UCSD-AML1 (cell line): ENCODE measurements around the gene BBX.
"Not testable (repeated sequence)": the region's sequence is repeated elsewhere in the genome, so short reads cannot be mapped to it uniquely, and the experiment has no call there.

Experiments used
- DNase-seq: peaks from one replicate; lab custom pipeline; 2025; ENCODE audit not compliant: unreplicated experiment; lab: John Stamatoyannopoulos, UW

BBX gene

GRCh38 chr3:107542665-107543064 is 19.9 kb downstream of the BBX start:
- DNase-seq, result no peak

GRCh38 chr3:107543666-107544065 is 20.9 kb downstream of the BBX start:
- DNase-seq, result no peak

GRCh38 chr3:107545680-107546120 is 22.9 kb downstream of the BBX start:
- DNase-seq, result no peak

- no peak for DNase-seq
Observed at GRCh38 chr3:107548601-107549000, 25.8 kb downstream of the BBX start.

- DNase-seq, result no peak
Observed at GRCh38 chr3:107555359-107555758, 32.6 kb downstream of the BBX start.

- no peak for DNase-seq
Observed at GRCh38 chr3:107557743-107558142, 35.0 kb downstream of the BBX start.

- DNase-seq, result no peak
Observed at GRCh38 chr3:107560166-107560565, 37.4 kb downstream of the BBX start.

- no peak for DNase-seq
Observed at GRCh38 chr3:107561980-107562379, 39.2 kb downstream of the BBX start.

- peak; percentile 7 for DNase-seq
Observed at GRCh38 chr3:107562969-107563529, 40.3 kb downstream of the BBX start.

- DNase-seq, result not testable (repeated sequence)
Observed at GRCh38 chr3:107565244-107565643, 42.5 kb downstream of the BBX start.

GRCh38 chr3:107571089-107571488 is 48.3 kb downstream of the BBX start:
- not testable (repeated sequence) for DNase-seq

- DNase-seq, result not testable (repeated sequence)
Observed at GRCh38 chr3:107571492-107571891, 48.7 kb downstream of the BBX start.

- no peak for DNase-seq
Observed at GRCh38 chr3:107574650-107575049, 51.9 kb downstream of the BBX start.

- no peak for DNase-seq
Observed at GRCh38 chr3:107578091-107578490, 55.3 kb downstream of the BBX start.

GRCh38 chr3:107578523-107578922 is 55.8 kb downstream of the BBX start:
- no peak for DNase-seq

- no peak for DNase-seq
Observed at GRCh38 chr3:107579371-107579770, 56.6 kb downstream of the BBX start.

- no peak for DNase-seq
Observed at GRCh38 chr3:107581230-107581629, 58.5 kb downstream of the BBX start.

GRCh38 chr3:107588217-107588616 is 65.5 kb downstream of the BBX start:
- DNase-seq, result no peak

GRCh38 chr3:107589454-107589853 is 66.7 kb downstream of the BBX start:
- no peak for DNase-seq

GRCh38 chr3:107590786-107591185 is 68.0 kb downstream of the BBX start:
- DNase-seq, result no peak

- no peak for DNase-seq
Observed at GRCh38 chr3:107592073-107592472, 69.3 kb downstream of the BBX start.

GRCh38 chr3:107594870-107595269 is 72.1 kb downstream of the BBX start:
- DNase-seq, result no peak

GRCh38 chr3:107596639-107597038 is 73.9 kb downstream of the BBX start:
- DNase-seq, result no peak
